Hepatocyte (in vitro differentiated cells): ENCODE measurements around the gene TANC2.

Experiments
- CTCF ChIP-seq: fragments of 200-600 bp; sonication (generic); IDR thresholded peaks from 2 replicates; pipeline ENCODE4 v1.5.1; 2016; ENCODE audit warnings: antibody characterized with exemption, mild to moderate bottlenecking; ENCODE audit not compliant: poor library complexity
- EZH2 ChIP-seq: fragments of 200-600 bp; sonication (generic); IDR thresholded peaks from 2 replicates; pipeline ENCODE4 v1.6.1; 2016; ENCODE audit warnings: antibody characterized with exemption, mild to moderate bottlenecking, borderline replicate concordance
- EZH2phosphoT487 ChIP-seq: fragments of 200-600 bp; sonication (generic); IDR thresholded peaks from one replicate; pipeline ENCODE4 v1.6.1; 2018; ENCODE audit warnings: antibody characterized with exemption, mild to moderate bottlenecking, low read depth, moderate library complexity; ENCODE audit not compliant: unreplicated experiment, severe bottlenecking

- no peak for TF ChIP-seq CTCF
- no peak for TF ChIP-seq EZH2phosphoT487
- no peak for TF ChIP-seq EZH2
Observed at GRCh38 chr17:62987136-62987535, 21.1 kb downstream of the TANC2 start.
